ENCODE measurements around the gene FAM25G. TPM values are rescaled to one million over a fixed set of nuclear protein-coding genes. Genes with fewer than 3 reads are reported as not detected.

The FAM25G gene
- total and polyA plus RNA-seq, 2 of the 8 experiments (the other 6 are each of a cell fraction or from before 2014, with no cell fraction given), result not detected

DNA sequence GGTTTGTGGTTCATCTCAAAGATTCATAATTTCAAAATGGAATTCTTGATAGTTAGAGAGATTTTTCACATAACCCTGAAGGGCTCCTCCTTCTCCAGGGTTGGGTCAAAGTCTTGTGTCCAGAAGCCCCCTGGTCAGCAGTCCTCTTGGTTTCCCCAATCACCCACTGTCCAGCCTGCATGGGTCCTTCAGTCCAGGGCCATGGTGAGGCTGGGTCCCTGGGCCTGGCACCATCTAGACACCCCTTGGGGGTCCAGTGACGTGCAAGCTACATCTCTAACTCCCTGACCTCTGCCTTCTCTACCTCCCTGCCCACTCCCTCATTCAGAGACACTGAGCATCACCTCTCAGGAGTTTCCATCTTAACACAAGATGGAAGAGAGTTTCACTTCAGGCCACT, 33.7 kb downstream of the FAM25G start:
- no peak overlapping the region for H4K8ac ChIP-seq (ENCODE audit: extremely low read depth, insufficient read depth, low read length)
- no peaks in the 10 kb centered on the region for H3K79me1 ChIP-seq (ENCODE audit: low read depth, low read length)
- no peaks in the 10 kb centered on the region for H3K36me3 ChIP-seq (ENCODE audit: control insufficient read depth in 2 of 4, insufficient read depth in 4 of 4, low read length in 3 of 4)
- no peak overlapping the region for H2BK12ac ChIP-seq (ENCODE audit: low read depth, low read length)
- H2BK15ac ChIP-seq (ENCODE audit: low read length), result no peak overlapping the region
- H2AFZ ChIP-seq (ENCODE audit: low read length), result no peak overlapping the region
- H3K4me1 ChIP-seq (replicated peaks in 1 of 4; ENCODE audit: control insufficient read depth in 3 of 4, insufficient read depth in 4 of 4, low read length in 3 of 4), result no peaks in the 10 kb centered on the region
- no peak overlapping the region for H2AK5ac ChIP-seq (ENCODE audit: low read depth, low read length)
- H2BK120ac ChIP-seq (replicated peaks; ENCODE audit: low read depth, low read length), result no peak overlapping the region
- WGBS, 2 experiments (ENCODE audit: extremely low coverage in 1 of 2, insufficient coverage in 1 of 2, insufficient read length in 1 of 2, insufficient replicate concordance in 2 of 2, low coverage in 1 of 2, low lambda C conversion rate in 2 of 2, missing lambda C conversion rate in 1 of 2), result 92% methylated on average over 1 of the region's 1 CpG; no CpG with 5 or more reads in 1 of the 2 experiments
- no peak overlapping the region for H3K18ac ChIP-seq (ENCODE audit: extremely low read depth, low read length)
- no peak overlapping the region for H2BK5ac ChIP-seq (ENCODE audit: low read depth, low read length)
- no peak overlapping the region for H3K9ac ChIP-seq (replicated peaks in 1 of 4; ENCODE audit: extremely low read depth in 1 of 4, low read depth in 3 of 4, low read length in 3 of 4)
- no peak overlapping the region for H4K91ac ChIP-seq (replicated peaks; ENCODE audit: insufficient read length, low read length)
- no peak overlapping the region for H3K4me2 ChIP-seq (ENCODE audit: insufficient read depth in 1 of 2, low read depth in 2 of 2, low read length in 2 of 2)
- no peak overlapping the region for H3K4ac ChIP-seq (replicated peaks; ENCODE audit: insufficient read length, low read depth, low read length)
- no peak overlapping the region for H3K27ac ChIP-seq (ENCODE audit: low read depth, low read length)
- H3K27me3 ChIP-seq (replicated peaks in 1 of 4; ENCODE audit: control insufficient read depth in 3 of 4, extremely low read depth in 1 of 4, insufficient read depth in 3 of 4, low read length in 3 of 4), result no peaks in the 10 kb centered on the region
- no peaks in the 10 kb centered on the region for H3K79me2 ChIP-seq (ENCODE audit: control insufficient read depth in 1 of 2, insufficient read depth in 2 of 2, low read length in 2 of 2)
- H3K4me3 ChIP-seq (ENCODE audit: extremely low read depth in 1 of 4, insufficient read depth in 2 of 4, low read depth in 3 of 4, low read length in 4 of 4), result no peak overlapping the region
- H3K23ac ChIP-seq (ENCODE audit: insufficient read length), result no peak overlapping the region
- peaks cover 2% of the 10 kb centered on the region; the same call in 1 of the 2 replicates for H3K23me2 ChIP-seq (ENCODE audit: low read depth, low read length)
- no peak overlapping the region for H3K56ac ChIP-seq (replicated peaks; ENCODE audit: insufficient read length, low read depth, low read length)
- DNase-seq (ENCODE audit: low read depth in 1 of 2, low spot score in 2 of 2), result peak in 1 of 2 experiments; percentile 10
- no peak overlapping the region for H2BK20ac ChIP-seq (ENCODE audit: low read length)
- no peak for FAIRE-seq
- H3K14ac ChIP-seq (ENCODE audit: insufficient read length), result no peak overlapping the region
- no peak overlapping the region for H4K5ac ChIP-seq (ENCODE audit: insufficient read length, low read depth, low read length)
- POLR2A ChIA-PET (ENCODE audit: partially characterized antibody), result no interaction called here
- CTCF ChIA-PET (ENCODE audit: partially characterized antibody), result interaction anchor here (1.3 kb wide), 1 partner anchor 18 kb away, joined by 4 read pairs; no protein-coding TSS in a partner anchor
- no peaks in the 10 kb centered on the region for H4K20me1 ChIP-seq (replicated peaks in 1 of 2; ENCODE audit: control insufficient read depth in 1 of 2, insufficient read depth in 2 of 2, low read length in 2 of 2)
- no peaks in the 10 kb centered on the region for H3K9me3 ChIP-seq (ENCODE audit: insufficient read depth in 2 of 2, low read depth in 1 of 2, low read length in 1 of 2)
- no peak for TF ChIP-seq USF2 (IDR thresholded peaks at IDR 0.05; ENCODE audit: low read length)
- TF ChIP-seq NRF1 (IDR thresholded peaks at IDR 0.05; ENCODE audit: low read depth, low read length), result no peak
- TF ChIP-seq SIRT6 (IDR thresholded peaks at IDR 0.05; ENCODE audit: low read length), result no peak
- no peak for TF ChIP-seq POU5F1 (IDR thresholded peaks at IDR 0.05; ENCODE audit: low read depth, low read length)
- no peak for TF ChIP-seq MAFK (IDR thresholded peaks at IDR 0.05; ENCODE audit: low read depth, low read length)
- TF ChIP-seq PHF8 (conservative IDR thresholded peaks at IDR 0.05; ENCODE audit: low read depth, low read length), result no peak
- TF ChIP-seq BRCA1 (IDR thresholded peaks at IDR 0.05; ENCODE audit: low read depth, low read length), result no peak
- TF ChIP-seq ASH2L (IDR thresholded peaks at IDR 0.05; ENCODE audit: low read length), result no peak
- no peak for TF ChIP-seq RNF2 (IDR thresholded peaks at IDR 0.05; ENCODE audit: borderline replicate concordance, low read depth, low read length, missing control alignments, poor library complexity, severe bottlenecking)
- no peak for TF ChIP-seq NANOG (IDR thresholded peaks at IDR 0.05; ENCODE audit: insufficient read depth, low read depth, low read length, poor library complexity, severe bottlenecking)
